ENCODE data around the gene GBGT1.

Gene GBGT1

GRCh38 chr9:133151041-133151440 is 12.7 kb downstream of the GBGT1 start:
- Histone ChIP-seq H3K4me2 (ENCODE audit: low read length) (no peak overlapping the region), H3K9ac (ENCODE audit: low read length) (no peak overlapping the region), H3K36me3 (replicated peaks; ENCODE audit: low read depth, low read length) (peaks cover 4% of the 10 kb centered on the region), H3K9me3 (ENCODE audit: insufficient read depth, low read length) (no peaks in the 10 kb centered on the region), H3K79me2 (ENCODE audit: low read length) (peaks cover 28% of the 10 kb centered on the region), H3K27ac (ENCODE audit: low read length) (no peak overlapping the region), H4K20me1 (ENCODE audit: insufficient read depth, low read length) (peaks cover 15% of the 10 kb centered on the region), H3K4me1 (ENCODE audit: low read length) (peaks cover 4% of the 10 kb centered on the region; the same call in 1 of the 2 replicates), H3K4me3 (ENCODE audit: low read length) (no peak overlapping the region), H2AFZ (ENCODE audit: low read depth, low read length) (no peak overlapping the region), H3K27me3 (ENCODE audit: low read depth, low read length) (no peaks in the 10 kb centered on the region)
- TF ChIP-seq CTCF (IDR thresholded peaks at IDR 0.05; ENCODE audit: low read depth, low read length) (no peak), EZH2phosphoT487 (IDR thresholded peaks at IDR 0.05; ENCODE audit: low read depth) (no peak)

- Histone ChIP-seq H3K27me3 (ENCODE audit: low read depth, low read length) (no peaks in the 10 kb centered on the region), H3K36me3 (replicated peaks; ENCODE audit: low read depth, low read length) (peaks cover 4% of the 10 kb centered on the region), H3K27ac (ENCODE audit: low read length) (peak overlapping the region; percentile 68), H4K20me1 (ENCODE audit: insufficient read depth, low read length) (peaks cover 31% of the 10 kb centered on the region), H3K9ac (ENCODE audit: low read length) (peak overlapping the region; percentile 88), H3K79me2 (ENCODE audit: low read length) (peaks cover 44% of the 10 kb centered on the region), H2AFZ (ENCODE audit: low read depth, low read length) (peak overlapping the region; percentile 71), H3K4me1 (ENCODE audit: low read length) (peaks cover 7% of the 10 kb centered on the region), H3K4me3 (ENCODE audit: low read length) (peak overlapping the region; percentile 96), H3K9me3 (ENCODE audit: insufficient read depth, low read length) (no peaks in the 10 kb centered on the region), H3K4me2 (ENCODE audit: low read length) (peak overlapping the region; percentile 96)
- TF ChIP-seq EZH2phosphoT487 (IDR thresholded peaks at IDR 0.05; ENCODE audit: low read depth) (no peak), CTCF (IDR thresholded peaks at IDR 0.05; ENCODE audit: low read depth, low read length) (peak; percentile 21)
Measured at GRCh38 chr9:133149130-133150015, 14.3 kb downstream of the GBGT1 start.

GRCh38 chr9:133148199-133149129 is 15.2 kb downstream of the GBGT1 start:
- peak overlapping the region; percentile 96 for H3K4me3 ChIP-seq (ENCODE audit: low read length)
- H3K4me1 ChIP-seq (ENCODE audit: low read length), result peaks cover 13% of the 10 kb centered on the region
- peaks cover 4% of the 10 kb centered on the region for H3K36me3 ChIP-seq (replicated peaks; ENCODE audit: low read depth, low read length)
- H3K9ac ChIP-seq (ENCODE audit: low read length), result peak overlapping the region; percentile 88
- no peaks in the 10 kb centered on the region for H3K9me3 ChIP-seq (ENCODE audit: insufficient read depth, low read length)
- peak overlapping the region; percentile 68 for H3K27ac ChIP-seq (ENCODE audit: low read length)
- no peaks in the 10 kb centered on the region for H3K27me3 ChIP-seq (ENCODE audit: low read depth, low read length)
- no peak overlapping the region for H2AFZ ChIP-seq (ENCODE audit: low read depth, low read length)
- H4K20me1 ChIP-seq (ENCODE audit: insufficient read depth, low read length), result peaks cover 38% of the 10 kb centered on the region
- TF ChIP-seq CTCF (IDR thresholded peaks at IDR 0.05; ENCODE audit: low read depth, low read length) (no peak), EZH2phosphoT487 (IDR thresholded peaks at IDR 0.05; ENCODE audit: low read depth) (no peak)
- H3K79me2 ChIP-seq (ENCODE audit: low read length), result peaks cover 52% of the 10 kb centered on the region
- peak overlapping the region; percentile 88 for H3K4me2 ChIP-seq (ENCODE audit: low read length)
